ENCODE results near the gene MB21D2.

Gene MB21D2

DNA sequence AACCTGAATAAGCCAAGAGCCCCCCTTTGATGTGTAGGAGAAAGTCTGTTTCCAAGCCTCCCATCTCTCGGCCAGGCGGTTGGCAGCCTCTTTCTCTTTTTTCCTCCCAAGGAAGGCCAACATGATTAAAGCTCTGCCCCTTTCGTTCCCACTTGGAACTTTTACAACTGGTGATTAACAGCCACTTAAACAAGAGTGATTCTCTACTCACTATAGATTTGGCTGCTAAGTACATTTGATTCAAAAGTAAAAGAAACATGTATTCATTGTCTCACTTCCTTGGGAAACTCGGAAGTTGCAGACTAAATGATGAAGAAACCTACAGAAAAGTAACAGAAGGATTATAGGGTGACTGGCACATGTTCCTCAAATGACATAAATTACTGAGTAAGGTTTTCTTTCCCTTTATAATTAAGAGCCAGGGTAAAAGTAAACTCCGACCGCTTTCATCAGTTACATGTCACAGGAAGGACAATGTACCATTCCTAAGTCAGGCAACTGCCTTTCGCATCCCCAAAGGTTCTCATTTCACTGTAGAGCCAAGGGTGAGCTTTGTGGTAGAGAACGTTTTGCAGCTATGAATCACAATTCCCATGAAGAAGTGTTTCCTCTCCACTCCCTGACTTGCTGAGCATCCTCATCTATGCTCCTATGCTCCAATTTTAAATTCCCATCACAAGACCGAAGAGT is 72.7 kb downstream of the MB21D2 start:
- TF ChIP-seq TAF1 (IDR thresholded peaks at IDR 0.05; ENCODE audit: low read depth, low read length) (no peak), POU2F2 (IDR thresholded peaks at IDR 0.05; ENCODE audit: low read depth, low read length) (no peak), PAX5 (IDR thresholded peaks at IDR 0.05; ENCODE audit: insufficient read depth, low read length, severe bottlenecking) (no peak), POLR2A (IDR thresholded peaks at IDR 0.05; ENCODE audit: low read depth, low read length) (no peak), SPI1 (IDR thresholded peaks at IDR 0.05; ENCODE audit: low read depth, low read length) (no peak), POLR2AphosphoS5 (IDR thresholded peaks at IDR 0.05; ENCODE audit: low read depth, low read length) (no peak)
- FAIRE-seq = no peak
- no peak for DNase-seq (ENCODE audit: insufficient read length, low spot score)

DNA sequence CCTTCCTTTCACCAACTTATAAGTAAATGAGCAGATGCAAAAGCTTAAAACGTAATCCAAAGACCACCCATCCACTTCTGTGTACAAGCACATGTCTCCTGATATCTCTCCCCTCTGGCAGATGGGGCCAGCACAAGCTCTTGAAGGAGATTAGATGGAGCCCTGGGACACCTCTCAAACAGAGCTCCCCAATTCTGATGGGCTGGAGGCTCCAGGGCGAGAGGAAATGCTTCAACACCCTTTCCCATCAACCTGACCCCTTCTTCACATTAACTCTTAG is 73.2 kb downstream of the MB21D2 start:
- DNase-seq (ENCODE audit: insufficient read length, low spot score) (no peak), FAIRE-seq (peak; percentile 63)
- TF ChIP-seq TAF1 (IDR thresholded peaks at IDR 0.05; ENCODE audit: low read depth, low read length) (no peak), POLR2AphosphoS5 (IDR thresholded peaks at IDR 0.05; ENCODE audit: low read depth, low read length) (no peak), POLR2A (IDR thresholded peaks at IDR 0.05; ENCODE audit: low read depth, low read length) (no peak), POU2F2 (IDR thresholded peaks at IDR 0.05; ENCODE audit: low read depth, low read length) (no peak), PAX5 (IDR thresholded peaks at IDR 0.05; ENCODE audit: insufficient read depth, low read length, severe bottlenecking) (no peak)

- TF ChIP-seq POLR2A (IDR thresholded peaks at IDR 0.05; ENCODE audit: low read depth, low read length) = no peak
- TF ChIP-seq POLR2AphosphoS5 (IDR thresholded peaks at IDR 0.05; ENCODE audit: low read depth, low read length) = no peak
- no peak for TF ChIP-seq SPI1 (IDR thresholded peaks at IDR 0.05; ENCODE audit: low read depth, low read length)
- no peak for TF ChIP-seq PAX5 (IDR thresholded peaks at IDR 0.05; ENCODE audit: insufficient read depth, low read length, severe bottlenecking)
- no peak for TF ChIP-seq TAF1 (IDR thresholded peaks at IDR 0.05; ENCODE audit: low read depth, low read length)
- no peak for TF ChIP-seq POU2F2 (IDR thresholded peaks at IDR 0.05; ENCODE audit: low read depth, low read length)
- DNase-seq (ENCODE audit: insufficient read length, low spot score) (no peak), FAIRE-seq (no peak)
Observed at GRCh38 chr3:192843723-192844485, 73.8 kb downstream of the MB21D2 start.

DNA sequence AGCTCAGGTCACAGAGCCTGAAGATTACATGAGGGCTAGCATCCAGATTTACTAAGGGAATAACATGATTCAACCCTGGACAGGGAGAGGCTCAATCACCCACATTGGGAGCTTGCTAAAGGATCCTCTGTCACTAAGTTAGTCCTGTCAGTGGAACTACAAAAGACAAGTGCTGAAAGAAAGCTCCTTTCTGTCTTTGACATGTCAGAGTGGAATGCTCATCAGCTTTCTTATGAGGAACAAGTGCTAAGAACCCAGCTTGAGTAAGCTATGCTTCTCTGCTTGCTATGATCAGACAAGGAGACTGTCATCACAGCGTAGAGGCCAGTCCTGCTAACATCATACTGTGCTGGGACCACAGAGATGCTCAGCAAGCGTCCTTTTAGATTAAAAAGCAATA is 74.5 kb downstream of the MB21D2 start:
- TF ChIP-seq SPI1 (IDR thresholded peaks at IDR 0.05; ENCODE audit: low read depth, low read length) = no peak
- TF ChIP-seq POLR2AphosphoS5 (IDR thresholded peaks at IDR 0.05; ENCODE audit: low read depth, low read length) = no peak
- TF ChIP-seq POU2F2 (IDR thresholded peaks at IDR 0.05; ENCODE audit: low read depth, low read length) = no peak
- no peak for TF ChIP-seq PAX5 (IDR thresholded peaks at IDR 0.05; ENCODE audit: insufficient read depth, low read length, severe bottlenecking)
- TF ChIP-seq TAF1 (IDR thresholded peaks at IDR 0.05; ENCODE audit: low read depth, low read length) = no peak
- no peak for TF ChIP-seq POLR2A (IDR thresholded peaks at IDR 0.05; ENCODE audit: low read depth, low read length)
- DNase-seq (ENCODE audit: insufficient read length, low spot score) (no peak), FAIRE-seq (peak; percentile 28)

- TF ChIP-seq TAF1 (IDR thresholded peaks at IDR 0.05; ENCODE audit: low read depth, low read length) (no peak), POU2F2 (IDR thresholded peaks at IDR 0.05; ENCODE audit: low read depth, low read length) (no peak)
- FAIRE-seq = no peak
- no peak for DNase-seq (ENCODE audit: insufficient read length, low spot score)
Observed at GRCh38 chr3:192842711-192843110, 74.9 kb downstream of the MB21D2 start.

DNA sequence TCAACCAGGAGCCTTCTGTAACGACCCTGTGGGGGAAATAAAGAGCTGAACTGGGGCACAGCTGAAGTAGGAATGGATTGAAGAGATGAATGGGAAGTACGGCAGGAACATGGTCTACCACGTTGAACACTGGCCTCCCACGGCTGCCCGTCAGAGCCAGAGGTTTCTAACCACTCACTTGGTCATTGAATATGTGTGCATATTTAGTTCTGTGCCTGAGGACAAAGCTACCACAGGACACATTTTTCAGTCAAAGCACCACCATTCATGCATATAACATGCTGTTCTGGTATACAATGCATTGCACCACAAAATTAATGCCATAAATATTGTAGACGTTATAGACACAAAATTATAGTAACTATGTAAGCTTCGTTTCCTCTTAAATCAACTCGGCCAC is 75.5 kb downstream of the MB21D2 start:
- TF ChIP-seq POLR2A (IDR thresholded peaks at IDR 0.05; ENCODE audit: low read depth, low read length) (no peak), TAF1 (IDR thresholded peaks at IDR 0.05; ENCODE audit: low read depth, low read length) (no peak), SPI1 (IDR thresholded peaks at IDR 0.05; ENCODE audit: low read depth, low read length) (no peak), PAX5 (IDR thresholded peaks at IDR 0.05; ENCODE audit: insufficient read depth, low read length, severe bottlenecking) (no peak), POU2F2 (IDR thresholded peaks at IDR 0.05; ENCODE audit: low read depth, low read length) (no peak), POLR2AphosphoS5 (IDR thresholded peaks at IDR 0.05; ENCODE audit: low read depth, low read length) (no peak)
- no peak for FAIRE-seq

GRCh38 chr3:192841428-192841827 is 76.2 kb downstream of the MB21D2 start:
- FAIRE-seq = no peak
- no peak for DNase-seq (ENCODE audit: insufficient read length, low spot score)
- TF ChIP-seq PAX5 (IDR thresholded peaks at IDR 0.05; ENCODE audit: insufficient read depth, low read length, severe bottlenecking) (no peak), TAF1 (IDR thresholded peaks at IDR 0.05; ENCODE audit: low read depth, low read length) (no peak), POU2F2 (IDR thresholded peaks at IDR 0.05; ENCODE audit: low read depth, low read length) (no peak), SPI1 (IDR thresholded peaks at IDR 0.05; ENCODE audit: low read depth, low read length) (no peak), POLR2A (IDR thresholded peaks at IDR 0.05; ENCODE audit: low read depth, low read length) (no peak), POLR2AphosphoS5 (IDR thresholded peaks at IDR 0.05; ENCODE audit: low read depth, low read length) (no peak)

More for the DNA sequence above, 75.5 kb downstream of the MB21D2 start:
- DNase-seq (ENCODE audit: insufficient read length, low spot score) = no peak

- DNase-seq (ENCODE audit: insufficient read length, low spot score) (no peak), FAIRE-seq (no peak)
- TF ChIP-seq POLR2A (IDR thresholded peaks at IDR 0.05; ENCODE audit: low read depth, low read length) (no peak), SPI1 (IDR thresholded peaks at IDR 0.05; ENCODE audit: low read depth, low read length) (peak; percentile 55), PAX5 (IDR thresholded peaks at IDR 0.05; ENCODE audit: insufficient read depth, low read length, severe bottlenecking) (peak; percentile 69), POLR2AphosphoS5 (IDR thresholded peaks at IDR 0.05; ENCODE audit: low read depth, low read length) (no peak)
Observed at GRCh38 chr3:192840143-192840836, 77.4 kb downstream of the MB21D2 start.
